Parathyroid adenoma (tissue), 2 donors: Measurements from ENCODE around the gene PNRC2.

Experiments used
- H2AFZ ChIP-seq: fragments of 300-600 bp; sonication (generic); one replicate; pipeline ENCODE4 v1.7.0; 2017; ENCODE audit warnings: antibody characterized with exemption, mild to moderate bottlenecking
- H3K27ac ChIP-seq: fragments of 300-600 bp; sonication (generic); one replicate; pipeline ENCODE4 v1.7.0; 2017
- H3K27me3 ChIP-seq: fragments of 300-600 bp; sonication (generic); one replicate; pipeline ENCODE4 v1.7.0; 2017; ENCODE audit warnings: low read length; ENCODE audit not compliant: control insufficient read depth, insufficient read depth
- H3K36me3 ChIP-seq: fragments of 300-600 bp; sonication (generic); one replicate; pipeline ENCODE4 v1.7.0; 2017; ENCODE audit warnings: low read length; ENCODE audit not compliant: control insufficient read depth, insufficient read depth
- H3K4me1 ChIP-seq: fragments of 300-600 bp; sonication (generic); one replicate; pipeline ENCODE4 v1.7.0; 2017; ENCODE audit warnings: control low read depth
- H3K4me2 ChIP-seq: fragments of 300-600 bp; sonication (generic); one replicate; pipeline ENCODE4 v1.7.0; 2017; ENCODE audit warnings: low read length
- H3K4me3 ChIP-seq: fragments of 300-600 bp; sonication (generic); one replicate; pipeline ENCODE4 v1.7.0; 2017; ENCODE audit warnings: low read depth, low read length
- H3K79me2 ChIP-seq: fragments of 300-600 bp; sonication (generic); one replicate; pipeline ENCODE4 v1.7.0; 2017; ENCODE audit warnings: control low read depth
- H3K9ac ChIP-seq: fragments of 300-600 bp; sonication (generic); one replicate; pipeline ENCODE4 v1.7.0; 2017; ENCODE audit warnings: mild to moderate bottlenecking
- H3K9me3 ChIP-seq: fragments of 300-600 bp; sonication (generic); one replicate; pipeline ENCODE4 v1.7.0; 2017; ENCODE audit warnings: low read length; ENCODE audit not compliant: control insufficient read depth
- CTCF ChIP-seq: fragments of 300-600 bp; sonication (generic); IDR thresholded peaks from one replicate; pipeline ENCODE4 v1.7.0; 2017; ENCODE audit warnings: antibody characterized with exemption, mild to moderate bottlenecking
- donor health status: primary hyperparathyroidism.

The PNRC2 gene

GRCh38 chr1:23964790-23965740 is 5.4 kb downstream of the PNRC2 start:
- Histone ChIP-seq H3K36me3 (no peaks in the 10 kb centered on the region), H3K79me2 (no peaks in the 10 kb centered on the region), H3K27me3 (no peaks in the 10 kb centered on the region), H3K4me2 (no peak overlapping the region), H3K4me1 (no peaks in the 10 kb centered on the region), H3K9me3 (no peaks in the 10 kb centered on the region), H3K27ac (no peak overlapping the region), H3K4me3 (no peak overlapping the region), H2AFZ (no peak overlapping the region), H3K9ac (no peak overlapping the region)
- no peak for TF ChIP-seq CTCF

GRCh38 chr1:23966973-23967493 is 7.4 kb downstream of the PNRC2 start:
- Histone ChIP-seq H3K27ac (no peak overlapping the region), H3K9me3 (no peaks in the 10 kb centered on the region), H3K4me1 (no peaks in the 10 kb centered on the region), H3K9ac (no peak overlapping the region), H3K36me3 (no peaks in the 10 kb centered on the region), H3K27me3 (no peaks in the 10 kb centered on the region), H3K79me2 (no peaks in the 10 kb centered on the region), H3K4me3 (no peak overlapping the region), H2AFZ (no peak overlapping the region), H3K4me2 (no peak overlapping the region)
- TF ChIP-seq CTCF, result no peak

GRCh38 chr1:23967871-23968270 is 8.2 kb downstream of the PNRC2 start:
- Histone ChIP-seq H3K9me3 (no peaks in the 10 kb centered on the region), H3K27ac (no peak overlapping the region), H3K4me1 (no peaks in the 10 kb centered on the region), H3K4me2 (no peak overlapping the region), H3K36me3 (no peaks in the 10 kb centered on the region), H3K4me3 (no peak overlapping the region), H3K27me3 (no peaks in the 10 kb centered on the region), H3K9ac (no peak overlapping the region), H2AFZ (no peak overlapping the region), H3K79me2 (no peaks in the 10 kb centered on the region)
- no peak for TF ChIP-seq CTCF

- peak overlapping the region; percentile 19 for H3K4me2 ChIP-seq
- no peak for TF ChIP-seq CTCF
- H2AFZ ChIP-seq, result no peak overlapping the region
- H3K9ac ChIP-seq, result no peak overlapping the region
- H3K27me3 ChIP-seq, result no peaks in the 10 kb centered on the region
- peaks cover 23% of the 10 kb centered on the region for H3K79me2 ChIP-seq
- H3K36me3 ChIP-seq, result no peaks in the 10 kb centered on the region
- no peak overlapping the region for H3K4me3 ChIP-seq
- peaks cover 3% of the 10 kb centered on the region for H3K4me1 ChIP-seq
- no peaks in the 10 kb centered on the region for H3K9me3 ChIP-seq
- no peak overlapping the region for H3K27ac ChIP-seq
Observed at GRCh38 chr1:23977187-23977853, 17.7 kb downstream of the PNRC2 start.
